ENCODE measurements around the gene ESYT1. TPM values are rescaled to one million over a fixed set of nuclear protein-coding genes. Genes with fewer than 3 reads are reported as not detected.

ESYT1 gene
- total RNA-seq, 1 experiment from 2014 or later = 93.2 TPM

DNA sequence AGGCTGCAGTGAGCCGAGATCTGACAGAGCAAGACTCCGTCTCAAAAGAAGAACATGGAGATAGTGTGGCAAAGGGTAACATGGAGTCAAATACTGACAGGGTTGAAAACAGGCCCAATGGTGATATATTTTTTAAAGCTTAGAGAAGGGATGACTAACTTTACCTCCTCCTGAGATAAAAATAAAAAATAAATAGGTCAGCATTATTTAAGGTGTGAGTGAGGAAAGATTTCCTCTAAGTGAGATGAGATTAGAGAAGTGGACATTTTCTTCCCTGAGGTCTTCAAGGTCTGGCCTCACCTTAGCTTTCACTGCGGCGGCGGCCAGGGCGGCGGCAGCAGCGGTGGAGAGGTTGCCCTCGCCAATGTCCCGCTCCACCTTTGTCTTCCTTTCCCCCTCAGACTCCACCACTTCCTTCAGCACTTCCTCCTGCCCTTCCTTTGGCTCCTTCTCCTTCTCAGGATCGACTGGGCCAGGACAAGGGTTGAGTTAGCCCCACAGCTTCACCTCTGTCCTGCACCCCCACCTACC, 41.2 kb downstream of the ESYT1 start:
- DNase-seq (ENCODE audit: extremely low read depth, low read depth) = no peak

DNA sequence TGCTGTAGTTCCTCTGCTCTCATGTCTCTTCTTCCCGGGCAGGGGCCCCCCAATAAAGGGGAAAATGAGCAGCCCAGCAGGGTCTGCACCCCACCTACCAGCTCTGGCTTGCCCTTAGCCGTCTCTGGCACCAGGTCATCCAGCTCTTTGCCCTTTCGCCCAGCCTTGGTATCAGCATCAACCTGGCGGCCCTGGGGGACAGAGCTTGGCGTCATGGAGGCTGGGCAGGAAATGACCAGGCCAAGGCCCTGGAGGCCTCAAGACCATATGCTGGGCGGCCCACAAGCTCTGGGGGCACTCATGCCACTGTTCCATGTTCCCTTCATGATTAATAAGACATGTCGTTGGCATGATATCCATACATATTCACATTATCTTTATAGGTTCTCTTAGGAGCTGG, 44.8 kb downstream of the ESYT1 start:
- DNase-seq (ENCODE audit: extremely low read depth, low read depth) = no peak

DNA sequence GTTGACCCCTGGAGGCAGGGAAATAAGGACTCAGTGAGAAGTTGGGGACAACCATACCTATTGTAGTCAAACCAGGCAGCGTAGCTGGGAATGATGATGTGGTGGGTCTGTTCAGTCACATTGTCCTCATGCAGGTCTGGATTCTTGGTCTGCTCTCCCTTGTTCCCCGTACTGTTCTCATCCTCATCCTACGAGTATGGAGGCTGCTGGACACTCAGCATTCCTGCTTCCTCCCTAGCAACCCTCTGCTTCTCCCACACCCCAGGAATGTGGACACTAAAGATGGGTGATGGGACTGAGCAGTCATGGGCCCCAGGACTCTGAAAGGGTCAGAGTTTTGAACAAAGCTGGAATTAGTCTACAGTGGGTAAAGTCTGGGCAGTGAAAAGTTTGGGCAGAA, 50.3 kb downstream of the ESYT1 start:
- no peak for DNase-seq (ENCODE audit: extremely low read depth, low read depth)

DNA sequence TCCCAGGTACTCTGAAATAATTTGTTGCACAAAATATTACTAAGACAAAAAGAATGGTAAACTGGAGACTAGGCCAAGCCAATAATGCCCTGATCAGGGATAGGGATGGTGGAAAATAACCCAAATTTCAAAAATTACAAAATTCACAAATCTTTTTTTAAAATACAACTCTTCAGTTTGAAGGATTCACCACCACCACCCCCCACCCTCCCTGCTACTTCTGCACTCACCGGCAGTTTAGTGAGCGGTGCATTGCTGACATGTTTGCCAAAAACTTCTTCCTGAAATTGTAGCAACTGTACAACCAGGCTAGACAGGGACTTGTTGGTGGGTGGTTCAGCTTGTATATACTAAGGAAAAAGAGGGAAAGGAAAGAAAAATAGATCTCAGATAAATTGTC, 58.9 kb downstream of the ESYT1 start:
- DNase-seq (ENCODE audit: extremely low read depth, low read depth) = no peak

DNA sequence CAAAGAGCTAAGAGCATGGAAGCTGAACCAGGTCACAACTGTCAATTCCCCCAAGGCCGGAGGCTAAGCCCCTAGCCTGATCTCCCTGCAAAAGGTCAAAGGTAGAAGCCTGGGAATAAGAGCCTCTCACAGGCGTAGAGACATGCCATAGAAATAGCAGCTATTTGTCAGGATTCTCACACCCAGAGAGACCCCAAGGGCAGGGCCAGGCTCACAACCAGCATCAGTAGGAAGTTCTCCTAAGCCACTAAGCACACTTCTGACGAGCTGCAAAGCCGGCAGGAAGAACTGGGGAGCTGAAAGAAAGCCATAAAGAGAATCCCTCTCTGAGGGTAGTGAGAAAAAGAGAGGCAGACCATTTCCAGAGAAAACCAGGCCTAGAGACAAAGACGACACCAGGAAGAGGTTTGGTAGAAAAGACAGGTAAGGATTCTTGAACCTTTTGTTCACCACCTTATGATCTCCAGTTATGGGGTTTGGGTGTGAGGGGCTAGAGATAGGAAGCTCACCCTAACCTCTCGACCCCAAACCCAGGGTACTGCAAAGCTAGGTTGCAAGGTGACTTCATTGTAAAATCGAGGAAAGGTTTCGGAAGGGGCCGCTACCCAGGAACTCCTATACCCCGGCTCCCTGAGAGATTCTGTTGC, 60.2 kb downstream of the ESYT1 start:
- no peak for DNase-seq (ENCODE audit: extremely low read depth, low read depth)

DNA sequence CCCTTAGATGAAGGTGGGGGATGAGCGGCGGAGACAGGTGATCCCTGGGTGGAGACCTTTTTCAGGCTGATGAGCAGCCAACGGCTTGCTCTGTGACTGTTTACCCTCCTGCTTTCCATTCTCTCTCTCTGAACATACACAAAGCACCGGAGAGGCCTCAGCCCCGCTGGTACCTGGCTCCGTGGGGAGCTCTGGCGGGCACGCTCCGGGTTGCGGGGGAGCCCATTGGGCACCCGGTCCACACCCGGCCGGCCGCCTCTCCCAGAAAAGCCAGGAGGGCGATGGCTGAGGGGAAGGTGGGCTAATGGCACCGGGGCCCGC, 60.7 kb downstream of the ESYT1 start:
- no peak for DNase-seq (ENCODE audit: extremely low read depth, low read depth)

DNA sequence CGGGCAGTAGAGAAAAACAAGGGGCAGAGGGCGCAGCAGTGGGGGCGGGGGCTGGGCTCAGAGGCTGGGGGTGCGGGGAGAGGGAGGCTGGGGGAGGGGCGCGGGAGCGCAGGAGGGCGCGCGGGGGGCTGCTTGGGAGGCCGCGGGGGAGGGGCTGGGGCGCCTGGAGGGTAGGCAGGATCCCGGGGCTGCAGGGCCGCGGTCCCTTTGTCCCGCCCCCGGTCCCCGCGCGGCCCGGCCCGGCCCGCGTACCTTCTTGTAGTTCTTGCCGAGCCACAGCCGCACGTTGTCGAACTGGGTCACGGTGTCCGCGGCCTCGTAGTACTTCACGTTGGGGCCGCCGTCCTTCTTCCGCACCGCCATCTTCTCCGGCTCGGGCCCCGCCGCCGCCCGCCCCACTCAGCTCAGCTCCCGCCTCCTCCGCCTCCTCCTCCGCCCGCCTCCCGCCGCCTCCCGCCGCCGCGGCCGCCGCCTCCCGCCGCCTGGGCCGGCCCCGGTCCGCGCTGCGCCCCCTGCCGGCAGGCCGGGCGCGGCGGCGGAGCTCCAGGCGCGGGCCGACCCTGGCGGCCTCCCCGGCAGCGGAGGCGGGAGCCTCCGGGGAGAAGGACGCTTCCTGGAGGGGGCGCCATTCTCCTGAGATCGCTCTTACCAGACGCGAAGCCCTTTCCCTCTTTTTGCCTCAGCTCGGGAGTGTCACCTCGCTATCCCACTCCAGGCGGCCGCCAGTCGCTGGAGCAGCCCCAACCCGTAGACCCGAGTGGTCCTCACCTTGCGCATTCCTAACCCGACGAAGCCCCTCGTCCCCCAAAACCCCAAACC, 61.2 kb downstream of the ESYT1 start, which contains the start of gene SMARCC2:
Gene SMARCC2, minus strand, starts transcription at position 385 of the 819 bp plus-strand sequence. Its CDS starts 22 bp downstream, at position 363.
- DNase-seq (ENCODE audit: extremely low read depth, low read depth) = peak; percentile 88

DNA sequence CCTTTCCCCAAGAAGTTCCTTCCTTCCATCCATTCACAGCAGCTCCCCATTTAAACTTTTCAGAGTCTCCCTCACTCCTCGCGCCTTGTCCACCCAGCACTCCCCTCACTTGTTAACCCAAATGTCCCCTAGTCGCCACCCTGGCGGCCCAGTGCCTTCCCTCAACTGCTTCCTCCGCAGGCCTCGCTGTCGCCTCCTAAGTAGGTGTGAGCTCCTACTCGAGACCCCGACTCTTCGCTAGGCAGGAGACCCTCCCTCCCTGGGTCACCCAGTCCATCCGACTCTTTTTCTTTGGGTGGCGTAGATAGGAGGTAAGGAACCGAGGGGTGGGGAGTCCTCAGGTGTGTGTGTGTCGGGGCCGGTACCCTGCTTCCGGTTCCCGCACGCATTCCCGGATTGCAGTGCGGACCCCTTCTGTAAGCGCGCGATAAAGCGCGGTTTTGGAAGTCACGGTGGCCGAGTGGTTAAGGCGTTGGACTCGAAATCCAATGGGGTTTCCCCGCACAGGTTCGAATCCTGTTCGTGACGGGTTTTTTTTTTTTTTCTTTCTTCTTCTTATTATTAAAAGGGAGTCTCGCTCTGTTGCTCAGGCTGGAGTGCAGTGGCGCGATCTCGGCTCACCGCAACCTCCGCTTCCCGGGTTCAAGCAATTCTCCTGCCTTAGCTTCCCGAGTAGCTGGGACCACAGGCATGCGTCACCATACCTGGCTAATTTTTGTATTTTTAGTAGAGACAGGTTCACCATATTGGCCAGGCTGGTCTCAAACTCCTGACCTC, 62.0 kb downstream of the ESYT1 start:
- peak; percentile 84 for DNase-seq (ENCODE audit: extremely low read depth, low read depth)

DNA sequence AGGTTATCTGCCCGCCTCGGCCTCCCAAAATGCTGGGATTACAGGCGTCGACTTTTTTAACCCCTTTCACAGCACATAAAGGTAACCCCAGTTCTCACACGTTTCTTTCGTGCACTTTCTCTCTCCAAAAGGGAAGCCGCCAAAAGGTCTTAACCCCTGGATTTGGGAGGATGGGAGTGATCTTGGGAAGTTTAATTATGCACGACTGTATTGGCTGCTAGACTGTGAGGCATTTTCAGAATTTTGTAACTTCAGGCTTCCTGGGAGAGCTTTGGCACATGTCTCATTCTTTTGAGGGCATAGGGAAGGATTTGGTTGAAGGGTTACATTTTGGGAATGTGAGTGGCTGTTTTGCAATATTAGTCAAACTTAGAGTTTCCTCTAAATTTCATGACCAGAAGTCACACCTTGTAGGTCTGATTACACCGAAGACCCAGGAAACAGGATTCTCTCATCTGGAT, 62.7 kb downstream of the ESYT1 start:
- DNase-seq (ENCODE audit: extremely low read depth, low read depth) = no peak

DNA sequence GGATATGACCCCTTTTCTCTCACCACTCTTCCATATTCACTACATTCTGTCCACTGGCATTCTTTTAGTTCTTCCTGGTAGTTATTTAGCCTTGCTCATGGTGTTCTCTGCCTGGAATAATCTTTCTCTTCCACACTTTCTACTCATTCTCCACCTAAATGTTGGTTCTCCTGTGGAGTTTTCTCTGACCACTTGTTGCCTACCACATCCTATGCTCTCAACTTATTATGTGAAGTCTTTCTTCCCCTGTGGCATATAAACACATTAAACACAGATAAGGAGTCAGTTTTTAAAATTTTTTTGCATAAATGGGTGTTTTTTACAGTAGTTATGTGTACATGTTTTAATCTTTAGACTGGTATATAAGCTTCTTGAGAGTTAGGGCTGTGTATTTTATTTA, 64.5 kb downstream of the ESYT1 start:
- no peak for DNase-seq (ENCODE audit: extremely low read depth, low read depth)

DNA sequence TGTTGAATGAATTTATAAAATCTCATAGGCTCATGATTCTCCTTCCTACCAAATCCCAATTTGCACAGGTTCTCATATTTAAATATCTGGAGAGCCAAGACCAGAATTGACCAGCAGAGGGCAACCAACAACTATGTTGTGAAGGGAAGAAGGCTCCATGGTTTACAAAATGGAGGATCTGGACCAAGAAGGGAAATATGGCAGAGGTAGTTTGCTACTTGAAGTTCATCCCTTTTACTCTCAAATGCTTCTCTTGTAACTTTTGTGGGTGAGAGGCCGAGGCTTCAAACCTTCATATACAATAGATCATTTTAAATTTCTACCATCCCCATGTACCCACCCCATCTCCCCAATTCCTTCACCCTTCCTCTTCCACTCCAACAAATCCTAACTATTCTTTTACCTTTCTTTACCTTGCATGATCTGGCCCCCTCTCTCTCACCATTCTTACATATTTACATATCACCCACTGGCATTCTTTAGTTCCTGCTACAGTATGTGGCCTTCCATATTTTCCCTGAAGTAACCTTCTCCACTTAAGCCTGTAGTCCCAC, 65.0 kb downstream of the ESYT1 start:
- peak; percentile 88 for DNase-seq (ENCODE audit: extremely low read depth, low read depth)

Other genes with a start within 250 kb of the ESYT1 start
- gene PYM1, start 200.4 kb upstream of the ESYT1 start, total RNA-seq (2014; rRNA removed; shearing (Covaris generic)) = 33.0 and 33.1 TPM in 2 replicates
- 14.1 and 15.5 TPM in 2 replicates for gene DGKA, start 197.1 kb upstream of the ESYT1 start, total RNA-seq (2014; rRNA removed; shearing (Covaris generic))
- gene PMEL, start 162.2 kb upstream of the ESYT1 start, total RNA-seq (2014; rRNA removed; shearing (Covaris generic)) = 0.78 and 1.3 TPM in 2 replicates
- gene CDK2, start 161.4 kb upstream of the ESYT1 start, total RNA-seq (2014; rRNA removed; shearing (Covaris generic)) = 31.6 and 31.7 TPM in 2 replicates
- gene RAB5B, start 154.2 kb upstream of the ESYT1 start, total RNA-seq (2014; rRNA removed; shearing (Covaris generic)) = 37.6 and 39.4 TPM in 2 replicates
- 9.7 and 10.4 TPM in 2 replicates for gene SUOX, start 131.0 kb upstream of the ESYT1 start, total RNA-seq (2014; rRNA removed; shearing (Covaris generic))
- gene IKZF4, start 107.2 kb upstream of the ESYT1 start, total RNA-seq (2014; rRNA removed; shearing (Covaris generic)) = 1.5 and 1.6 TPM in 2 replicates
- gene RPS26, start 86.3 kb upstream of the ESYT1 start, total RNA-seq (2014; rRNA removed; shearing (Covaris generic)) = 314 and 346 TPM in 2 replicates
- gene ERBB3, start 48.1 kb upstream of the ESYT1 start, total RNA-seq (2014; rRNA removed; shearing (Covaris generic)) = 0.78 and 1.1 TPM in 2 replicates
- gene PA2G4, start 23.7 kb upstream of the ESYT1 start, total RNA-seq (2014; rRNA removed; shearing (Covaris generic)) = 357 and 358 TPM in 2 replicates
- 5,100 and 5,114 TPM in 2 replicates for gene RPL41, start 11.6 kb upstream of the ESYT1 start, total RNA-seq (2014; rRNA removed; shearing (Covaris generic))
- 4.8 and 5.3 TPM in 2 replicates for gene ZC3H10, start 10.0 kb upstream of the ESYT1 start, total RNA-seq (2014; rRNA removed; shearing (Covaris generic))
- gene MYL6B, start 24.3 kb downstream of the ESYT1 start, total RNA-seq (2014; rRNA removed; shearing (Covaris generic)) = 41.4 and 50.0 TPM in 2 replicates
- gene MYL6, start 30.1 kb downstream of the ESYT1 start, total RNA-seq (2014; rRNA removed; shearing (Covaris generic)) = 563 and 566 TPM in 2 replicates
- 26.2 and 28.9 TPM in 2 replicates for gene SMARCC2, start 61.2 kb downstream of the ESYT1 start, total RNA-seq (2014; rRNA removed; shearing (Covaris generic))
- gene RNF41, start 93.7 kb downstream of the ESYT1 start, total RNA-seq (2014; rRNA removed; shearing (Covaris generic)) = 92.7 and 102 TPM in 2 replicates
- 66.3 and 72.3 TPM in 2 replicates for gene NABP2, start 96.1 kb downstream of the ESYT1 start, total RNA-seq (2014; rRNA removed; shearing (Covaris generic))
- 0.84 TPM in 1 of 2 replicates, not detected in the other for gene SLC39A5, start 101.8 kb downstream of the ESYT1 start, total RNA-seq (2014; rRNA removed; shearing (Covaris generic))
- gene ANKRD52, start 130.1 kb downstream of the ESYT1 start, total RNA-seq (2014; rRNA removed; shearing (Covaris generic)) = 29.0 and 32.7 TPM in 2 replicates
- gene COQ10A, start 138.7 kb downstream of the ESYT1 start, total RNA-seq (2014; rRNA removed; shearing (Covaris generic)) = 13.5 and 14.2 TPM in 2 replicates
- gene CS, start 172.1 kb downstream of the ESYT1 start, total RNA-seq (2014; rRNA removed; shearing (Covaris generic)) = 141 and 153 TPM in 2 replicates
- 142 and 150 TPM in 2 replicates for gene CNPY2, start 187.7 kb downstream of the ESYT1 start, total RNA-seq (2014; rRNA removed; shearing (Covaris generic))
- gene PAN2, start 205.7 kb downstream of the ESYT1 start, total RNA-seq (2014; rRNA removed; shearing (Covaris generic)) = 71.1 and 73.6 TPM in 2 replicates
- gene IL23A, start 210.6 kb downstream of the ESYT1 start, total RNA-seq (2014; rRNA removed; shearing (Covaris generic)) = 0.17 TPM in 1 of 2 replicates, not detected in the other
- 20.2 and 20.6 TPM in 2 replicates for gene STAT2, start 231.8 kb downstream of the ESYT1 start, total RNA-seq (2014; rRNA removed; shearing (Covaris generic))
- not detected in 2 replicates for gene APOF, start 234.6 kb downstream of the ESYT1 start, total RNA-seq (2014; rRNA removed; shearing (Covaris generic))

Measured in NCI-H460 (cell line).